Nephron progenitor cell (in vitro differentiated cells): ENCODE measurements around the gene NINJ2.

ENCODE experiments used
- DNase-seq: peaks from one replicate; pipeline ENCODE4 v3.0.0; 2021
- H3K27ac Mint-ChIP-seq: 2 replicates; pipeline ENCODE4 v1.8.0; 2021; ENCODE audit warnings: mild to moderate bottlenecking, moderate library complexity, mixed read lengths
- H3K27me3 Mint-ChIP-seq: 2 replicates; pipeline ENCODE4 v1.8.0; 2021; ENCODE audit warnings: mild to moderate bottlenecking, low read depth, mixed read lengths; ENCODE audit not compliant: poor library complexity
- H3K36me3 Mint-ChIP-seq: 2 replicates; pipeline ENCODE4 v1.8.0; 2021; ENCODE audit warnings: low read depth, mixed read lengths
- H3K4me1 Mint-ChIP-seq: 2 replicates; pipeline ENCODE4 v1.8.0; 2021; ENCODE audit warnings: mixed read lengths
- H3K4me3 Mint-ChIP-seq: 2 replicates; pipeline ENCODE4 v1.8.0; 2021; ENCODE audit warnings: mild to moderate bottlenecking, moderate library complexity, mixed read lengths
- H3K9me3 Mint-ChIP-seq: 2 replicates; pipeline ENCODE4 v1.8.0; 2021; ENCODE audit warnings: mild to moderate bottlenecking, moderate library complexity, mixed read lengths
- TF ChIP-seq, protein P1 (sequence below): fragments of 200-600 bp; sonication (generic); IDR thresholded peaks from 2 replicates; pipeline ENCODE4 v1.5.0; 2021; ENCODE audit warnings: antibody characterized with exemption

NINJ2 gene

DNA sequence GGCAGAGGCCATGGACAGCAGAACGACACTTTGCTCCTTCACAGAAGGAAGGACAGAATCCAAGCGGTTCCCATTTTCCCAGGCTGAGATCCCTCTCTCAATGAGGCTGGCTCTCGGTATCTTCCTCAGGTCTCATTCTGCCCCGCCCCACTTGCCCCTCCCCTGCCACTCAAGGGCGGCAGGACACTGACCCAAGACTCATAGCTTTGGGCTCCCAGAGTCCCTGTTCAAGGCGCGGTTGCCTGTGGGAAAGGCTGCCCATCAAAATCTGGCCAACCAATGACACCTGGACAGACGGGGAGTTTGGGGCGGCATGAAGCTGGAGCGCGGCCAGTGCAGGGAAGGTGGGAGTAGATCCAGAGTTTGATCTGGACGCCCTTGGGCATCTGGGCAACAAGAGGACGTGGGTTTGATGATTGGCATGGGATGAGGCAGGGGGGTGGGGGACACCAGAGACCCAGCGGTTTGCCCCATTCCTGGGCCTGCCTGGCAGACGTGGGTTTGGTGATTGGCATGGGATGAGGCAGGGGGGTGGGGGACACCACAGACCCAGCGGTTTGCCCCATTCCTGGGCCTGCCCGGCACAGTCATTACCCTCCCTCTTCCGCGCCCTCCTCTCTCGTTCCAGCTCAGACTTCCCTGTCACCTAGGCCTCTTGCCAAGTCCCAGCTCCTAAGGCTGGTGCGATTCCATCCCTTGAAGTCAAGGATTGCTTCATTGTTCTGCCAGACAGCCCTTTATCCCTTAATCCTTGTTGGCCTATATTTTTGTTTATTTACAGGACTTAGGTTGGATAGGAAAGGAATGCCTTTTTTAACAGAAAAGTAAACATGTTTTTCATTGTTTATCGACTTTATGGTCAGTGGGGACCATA lies 92.1 kb downstream of the NINJ2 start:
- DNase-seq, result peak; percentile 32
- Mint-ChIP-seq H3K36me3 (no peaks in the 10 kb centered on the region), H3K9me3 (peaks cover 10% of the 10 kb centered on the region), H3K27ac (no peak overlapping the region), H3K4me1 (peaks cover 35% of the 10 kb centered on the region), H3K27me3 (peaks cover 7% of the 10 kb centered on the region), H3K4me3 (peak overlapping the region; percentile 73)
- TF ChIP-seq, protein P1, sequence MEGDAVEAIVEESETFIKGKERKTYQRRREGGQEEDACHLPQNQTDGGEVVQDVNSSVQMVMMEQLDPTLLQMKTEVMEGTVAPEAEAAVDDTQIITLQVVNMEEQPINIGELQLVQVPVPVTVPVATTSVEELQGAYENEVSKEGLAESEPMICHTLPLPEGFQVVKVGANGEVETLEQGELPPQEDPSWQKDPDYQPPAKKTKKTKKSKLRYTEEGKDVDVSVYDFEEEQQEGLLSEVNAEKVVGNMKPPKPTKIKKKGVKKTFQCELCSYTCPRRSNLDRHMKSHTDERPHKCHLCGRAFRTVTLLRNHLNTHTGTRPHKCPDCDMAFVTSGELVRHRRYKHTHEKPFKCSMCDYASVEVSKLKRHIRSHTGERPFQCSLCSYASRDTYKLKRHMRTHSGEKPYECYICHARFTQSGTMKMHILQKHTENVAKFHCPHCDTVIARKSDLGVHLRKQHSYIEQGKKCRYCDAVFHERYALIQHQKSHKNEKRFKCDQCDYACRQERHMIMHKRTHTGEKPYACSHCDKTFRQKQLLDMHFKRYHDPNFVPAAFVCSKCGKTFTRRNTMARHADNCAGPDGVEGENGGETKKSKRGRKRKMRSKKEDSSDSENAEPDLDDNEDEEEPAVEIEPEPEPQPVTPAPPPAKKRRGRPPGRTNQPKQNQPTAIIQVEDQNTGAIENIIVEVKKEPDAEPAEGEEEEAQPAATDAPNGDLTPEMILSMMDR, result no peak

DNA sequence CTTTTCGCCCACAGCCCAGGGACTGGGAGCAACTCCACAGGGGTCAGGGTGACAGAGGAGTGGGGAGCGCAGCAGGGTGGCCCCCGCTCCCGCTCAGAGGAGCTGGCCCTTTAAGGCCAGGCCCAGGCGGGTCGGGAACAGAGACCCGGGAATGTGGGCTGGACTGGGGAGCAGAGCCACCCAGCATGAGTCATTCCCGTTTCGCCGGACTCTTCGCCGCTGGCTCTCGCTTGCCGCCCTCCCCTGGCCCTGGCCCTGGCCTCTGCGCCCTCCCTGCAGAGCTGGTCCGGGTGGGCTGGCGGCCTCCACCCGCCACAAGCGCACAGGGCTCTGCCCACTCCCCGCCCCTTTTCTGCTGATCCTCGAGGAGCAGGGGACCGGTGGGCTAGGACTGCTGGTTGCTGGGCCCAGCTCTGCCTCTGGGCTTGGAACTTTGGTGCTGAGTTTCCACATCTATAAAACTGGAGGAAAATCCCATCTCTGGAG lies 92.8 kb downstream of the NINJ2 start:
- Mint-ChIP-seq H3K27ac (no peak overlapping the region), H3K9me3 (peaks cover 10% of the 10 kb centered on the region), H3K4me3 (peak overlapping the region; percentile 80), H3K4me1 (peaks cover 29% of the 10 kb centered on the region), H3K27me3 (peaks cover 4% of the 10 kb centered on the region), H3K36me3 (no peaks in the 10 kb centered on the region)
- DNase-seq, result peak; percentile 62
- TF ChIP-seq, protein P1, result no peak

DNA sequence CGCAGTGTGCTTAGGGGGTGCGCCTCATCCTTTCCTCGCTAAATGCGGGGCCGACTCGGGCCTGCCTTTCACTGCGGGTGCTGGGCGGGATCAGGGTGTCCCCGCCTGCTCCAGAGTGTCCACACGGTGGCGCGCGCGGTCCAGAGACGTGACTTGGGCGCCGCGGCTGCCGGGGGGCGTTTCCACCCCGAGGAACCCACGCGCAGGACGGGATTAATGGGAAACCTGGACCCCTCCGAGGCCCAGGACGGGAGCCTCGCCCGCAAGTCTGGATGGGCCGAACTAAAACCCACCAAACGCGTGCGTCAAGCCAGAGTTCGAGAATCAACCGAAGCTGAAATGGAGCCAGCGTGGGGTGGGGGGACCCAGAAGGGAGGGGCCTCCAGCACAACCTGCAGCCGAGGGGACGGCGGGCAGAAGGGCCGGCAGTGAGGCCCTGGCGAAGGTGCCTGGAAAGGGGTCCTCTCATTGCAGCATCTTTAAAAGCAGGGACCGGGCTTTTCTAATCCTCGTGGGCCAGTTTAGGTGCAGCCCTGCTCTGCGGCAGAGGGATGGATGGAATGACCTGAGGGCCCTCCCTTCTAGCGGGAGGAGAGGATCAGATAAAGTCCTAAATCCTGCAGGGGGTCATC lies 93.3 kb downstream of the NINJ2 start:
- no peaks in the 10 kb centered on the region for H3K36me3 Mint-ChIP-seq
- peaks cover 24% of the 10 kb centered on the region for H3K4me1 Mint-ChIP-seq
- H3K27me3 Mint-ChIP-seq, result peaks cover 4% of the 10 kb centered on the region
- DNase-seq, result peak; percentile 95
- peak overlapping the region; percentile 80 for H3K4me3 Mint-ChIP-seq
- no peak overlapping the region for H3K27ac Mint-ChIP-seq
- TF ChIP-seq, protein P1, result peak; percentile 88
- peaks cover 6% of the 10 kb centered on the region for H3K9me3 Mint-ChIP-seq

DNA sequence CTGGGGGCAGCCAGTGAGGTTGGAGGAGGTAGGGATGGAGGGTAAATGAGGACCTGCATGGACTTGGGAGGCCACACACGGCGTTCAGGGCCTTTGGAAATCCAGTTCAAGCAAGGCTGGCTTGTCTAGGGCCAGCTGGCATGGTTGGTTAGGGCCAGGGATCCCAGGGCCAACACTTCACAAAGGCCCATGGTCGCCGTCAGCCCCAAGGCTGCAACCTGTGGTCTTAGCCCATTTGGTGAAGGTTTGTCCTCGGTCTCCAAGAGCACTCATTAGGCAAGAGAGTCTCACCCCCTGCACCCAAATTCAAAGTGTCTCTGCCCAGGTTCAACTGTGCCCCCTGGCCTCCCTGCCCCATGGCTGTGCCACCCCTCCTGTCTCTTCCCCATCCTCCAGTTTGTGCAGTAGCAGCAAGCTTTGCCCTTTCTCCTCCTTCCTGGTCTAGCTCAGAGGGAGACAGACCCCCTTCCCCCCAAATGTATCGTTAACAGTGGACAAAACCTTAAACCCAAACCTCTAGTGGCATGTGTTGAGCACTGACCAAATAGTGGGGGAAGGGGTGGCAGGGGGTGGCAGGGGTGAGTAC lies 94.1 kb downstream of the NINJ2 start:
- no peak for DNase-seq
- no peak overlapping the region for H3K27ac Mint-ChIP-seq
- H3K4me3 Mint-ChIP-seq, result peak overlapping the region; percentile 80
- no peaks in the 10 kb centered on the region for H3K9me3 Mint-ChIP-seq
- TF ChIP-seq, protein P1, result no peak
- peaks cover 4% of the 10 kb centered on the region for H3K27me3 Mint-ChIP-seq
- H3K4me1 Mint-ChIP-seq, result peaks cover 21% of the 10 kb centered on the region
- H3K36me3 Mint-ChIP-seq, result no peaks in the 10 kb centered on the region

DNA sequence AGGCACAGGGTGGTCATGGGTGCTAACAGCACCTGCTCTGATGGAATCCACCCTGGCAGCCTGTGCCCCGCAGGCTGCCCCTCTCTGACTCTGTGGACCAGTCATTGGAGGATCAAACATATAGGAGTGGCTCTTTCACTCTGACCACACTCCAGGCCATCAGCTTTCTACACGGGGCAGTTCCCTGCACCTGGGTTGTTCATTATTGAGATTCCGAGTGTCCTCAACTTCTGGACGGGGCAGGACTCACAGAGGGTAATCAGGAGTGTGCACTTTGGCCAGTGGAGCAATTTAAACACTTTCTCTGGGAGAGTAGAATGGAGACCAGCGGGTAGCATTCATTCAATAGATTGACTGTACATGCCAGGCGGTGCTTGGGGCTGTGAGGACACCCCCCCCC lies 94.8 kb downstream of the NINJ2 start:
- no peaks in the 10 kb centered on the region for H3K9me3 Mint-ChIP-seq
- H3K27me3 Mint-ChIP-seq, result peaks cover 4% of the 10 kb centered on the region
- H3K4me3 Mint-ChIP-seq, result no peak overlapping the region
- no peak for DNase-seq
- TF ChIP-seq, protein P1, result no peak
- H3K36me3 Mint-ChIP-seq, result no peaks in the 10 kb centered on the region
- peak overlapping the region; percentile 70 for H3K27ac Mint-ChIP-seq
- peaks cover 24% of the 10 kb centered on the region for H3K4me1 Mint-ChIP-seq
